K562 (cell line): ENCODE measurements around the gene FASTKD2. TPM values are rescaled to one million over a fixed set of nuclear protein-coding genes. Genes with fewer than 3 reads are reported as not detected.

Experiments used
- ATAC-seq: fragments of 200-7000 bp; cut with Tn5 transposase; 3 replicates; pipeline ENCODE4 v1.9.1; 2020; ENCODE audit warnings: moderate library complexity
- BruUV-seq: library from RNA; stranded (reverse); fragments of 400-500 nt; replicated peaks from 2 replicates; lab custom pipeline; 2021; lab: Mats Ljungman, UMichigan
- CTCF ChIA-PET: fragments of 300-600 bp; formaldehyde crosslinking; extraction: SDS; loops from one replicate; lab custom pipeline; 2021; ENCODE audit warnings: low intra/inter-chr PET ratio; lab: Yijun Ruan, JAX
- POLR2A ChIA-PET: fragments of 300-600, 350-650 bp; sonication (Branson Sonifier 250); formaldehyde crosslinking; extraction: SDS; loops from one replicate; lab custom pipeline; 2021; ENCODE audit warnings: antibody characterized with exemption, inconsistent platforms; lab: Yijun Ruan, JAX
- DNase-seq, 4 experiments: peaks; one replicate each; pipeline versions ENCODE4 v3.0.0 to v3.0.0-alpha.2; 2011 to 2018; ENCODE audit warnings: low spot score in 3 of 4, mixed read lengths in 3 of 4; ENCODE audit errors: extremely low read depth in 1 of 4
- FAIRE-seq: peaks from 2 replicates; lab custom pipeline; 2011; peaks lifted over from hg19 to GRCh38; lab: Jason Lieb, UNC
- H2AFZ ChIP-seq: 2 replicates; pipeline ENCODE4 v1.6.0; 2011; ENCODE audit warnings: low read depth, low read length, control low read depth, inconsistent platforms
- H3K27ac ChIP-seq: fragments of 200-600 bp; 3 replicates; pipeline ENCODE4 v1.8.0; 2011; ENCODE audit warnings: low read depth, mild to moderate bottlenecking, control low read depth, inconsistent platforms, low read length, moderate library complexity, mixed read lengths; ENCODE audit errors: extremely low read depth
- H3K27me3 ChIP-seq, 2 experiments: fragments of 300-600 bp in 1 of 2; 2 replicates in 1 of 2; 3 replicates in 1 of 2; pipeline versions ENCODE4 v1.6.0 to v1.8.0; 2011; ENCODE audit warnings: inconsistent platforms in 2 of 2, low read length in 2 of 2, mild to moderate bottlenecking in 1 of 2, mixed read lengths in 1 of 2, moderate library complexity in 1 of 2; ENCODE audit not compliant: control insufficient read depth in 2 of 2, insufficient read depth in 2 of 2
- H3K36me3 ChIP-seq: fragments of 300-600 bp; 3 replicates; pipeline ENCODE4 v1.8.0; 2011; ENCODE audit warnings: mild to moderate bottlenecking, low read length, inconsistent platforms; ENCODE audit not compliant: control insufficient read depth, insufficient read depth
- H3K4me1 ChIP-seq, 2 experiments: fragments of 200-600 bp in 1 of 2; replicated peaks in 1 of 2; 2 replicates in 1 of 2; 3 replicates in 1 of 2; pipeline versions ENCODE4 v1.5.1 to v1.8.0; 2011; ENCODE audit warnings: inconsistent platforms in 2 of 2, low read length in 2 of 2, mild to moderate bottlenecking in 1 of 2, mixed read lengths in 1 of 2, moderate library complexity in 1 of 2; ENCODE audit not compliant: control insufficient read depth in 2 of 2, insufficient read depth in 2 of 2
- H3K4me2 ChIP-seq: 2 replicates; pipeline ENCODE4 v1.6.1; 2011; ENCODE audit warnings: low read length, control low read depth, inconsistent platforms, mixed read lengths; ENCODE audit not compliant: insufficient read depth
- H3K4me3 ChIP-seq: fragments of 200-600 bp; sonication (generic), shearing (Covaris generic); 2 replicates; pipeline ENCODE4 v1.5.1; 2016; ENCODE audit warnings: control low read depth, inconsistent platforms
- H3K79me2 ChIP-seq: fragments of 200-600 bp; 3 replicates; pipeline ENCODE4 v1.8.0; 2011; ENCODE audit warnings: low read length, inconsistent platforms; ENCODE audit not compliant: control insufficient read depth, insufficient read depth
- H3K9ac ChIP-seq, 2 experiments: 2 replicates each; pipeline versions ENCODE4 v1.6.0 to v1.6.1; 2011; ENCODE audit warnings: low read depth in 2 of 2, low read length in 2 of 2, control low read depth in 1 of 2, inconsistent platforms in 1 of 2, mild to moderate bottlenecking in 1 of 2, mixed read lengths in 1 of 2; ENCODE audit not compliant: insufficient read depth in 1 of 2
- H3K9me1 ChIP-seq: one replicate; pipeline ENCODE4 v1.6.0; 2011; ENCODE audit warnings: inconsistent platforms, mild to moderate bottlenecking, low read length, moderate library complexity; ENCODE audit not compliant: control insufficient read depth, insufficient read depth
- H3K9me3 ChIP-seq: replicated peaks from 2 replicates; pipeline ENCODE4 v1.5.1; 2011; ENCODE audit warnings: low read depth, low read length, inconsistent platforms; ENCODE audit not compliant: control insufficient read depth, insufficient read depth
- H4K20me1 ChIP-seq: replicated peaks from 2 replicates; pipeline ENCODE4 v1.6.1; 2011; ENCODE audit warnings: low read length, inconsistent platforms, mixed read lengths; ENCODE audit not compliant: control insufficient read depth, insufficient read depth
- GABPB1 ChIP-seq: sonication (generic); formaldehyde crosslinking; IDR thresholded peaks from 2 replicates; pipeline ENCODE4 v1.8.0; 2022; ENCODE audit warnings: mild to moderate bottlenecking, missing genetic modification reagents
- HNRNPL ChIP-seq: fragments of 200-400 bp; formaldehyde crosslinking; IDR thresholded peaks from 2 replicates; pipeline ENCODE4 v1.6.1; 2017; ENCODE audit warnings: low read depth, mild to moderate bottlenecking, low read length
- JUN ChIP-seq, 2 experiments: sonication (generic) in 1 of 2; formaldehyde crosslinking in 1 of 2; IDR thresholded peaks; 2 replicates each; pipeline versions ENCODE4 v1.6.1 to v1.8.0; 2012 to 2022; ENCODE audit warnings: borderline replicate concordance in 2 of 2, mild to moderate bottlenecking in 2 of 2, improper control_type of control experiment in 1 of 2, low read depth in 1 of 2, low read length in 1 of 2, missing genetic modification reagents in 1 of 2
- MCM3 ChIP-seq: fragments of 450-650 bp; IDR thresholded peaks from 2 replicates; pipeline ENCODE4 v1.6.1; 2016
- SPI1 ChIP-seq: IDR thresholded peaks from 2 replicates; pipeline ENCODE4 v1.6.1; 2011; ENCODE audit warnings: low read depth, low read length, control low read depth, borderline replicate concordance
- TCF7L2 ChIP-seq: fragments of 150-350 bp; IDR thresholded peaks from 2 replicates; pipeline ENCODE4 v1.6.1; 2016; ENCODE audit warnings: low read depth, mild to moderate bottlenecking, low read length, moderate library complexity
- ZFP36 ChIP-seq: fragments of 150-350 bp; IDR thresholded peaks from 2 replicates; pipeline ENCODE4 v1.6.1; 2018; ENCODE audit warnings: low read length, low read depth; ENCODE audit not compliant: partially characterized antibody
- ZNF324 ChIP-seq: fragments of 250-450 bp; sonication (Bioruptor Pico); IDR thresholded peaks from 2 replicates; pipeline ENCODE4 v1.4.0; 2020; ENCODE audit warnings: mild to moderate bottlenecking
- ZZZ3 ChIP-seq: fragments of 450-650 bp; IDR thresholded peaks from 2 replicates; pipeline ENCODE4 v1.6.1; 2016; ENCODE audit warnings: antibody characterized with exemption, mild to moderate bottlenecking, moderate library complexity
- WGBS: fragments of 100-300 bp; shearing (Covaris generic); methylation state at CpG from one replicate; pipeline ENCODE4 v1.1.6; 2016; ENCODE audit warnings: low coverage, mixed read lengths; ENCODE audit not compliant: insufficient coverage; ENCODE audit errors: missing lambda C conversion rate; 5-methylcytosine and 5-hydroxymethylcytosine counted together
- in situ Hi-C: fragments of 300-500 bp; cut with MboI; formaldehyde crosslinking; loops from 4 replicates; pipeline ENCODE4 v1.15.0; 2018; ENCODE audit warnings: inconsistent platforms, mixed read lengths
- intact Hi-C: fragments of 100-400 bp; cut with micrococcal nuclease; formaldehyde crosslinking; loops from 2 replicates; pipeline ENCODE4 v1.14.2; 2022
- polyA plus RNA-seq, 8 experiments: library from polyadenylated mRNA; depleted of rRNA in 4 of 8; stranded (reverse) in 5 of 8; unstranded in 3 of 8; fragments of >200 nt; fragmentation: Nextera tagmentation in 2 of 8; fragmentation: Illumina TruSeq in 1 of 8; extraction: Ambion mirVana in 2 of 8; extraction: Trizol in 1 of 8; gene quantifications; 2 replicates each; pipeline versions ENCODE4 v1.2.1 to v1.2.3, GENCODE V29; 2011 to 2014; ENCODE audit warnings: inconsistent platforms in 1 of 8, missing spikeins in 1 of 8
- total RNA-seq, 7 experiments: library from RNA; depleted of rRNA in 6 of 7; stranded (reverse); fragments of >200 nt in 6 of 7; fragmentation: Illumina TruSeq in 2 of 7; extraction: Trizol in 2 of 7; gene quantifications; 2 replicates each; pipeline versions ENCODE4 v1.2.1 to v1.2.3, GENCODE V29; 2011 to 2021; ENCODE audit warnings: low replicate concordance in 1 of 7
- TF ChIP-seq, protein P1 (sequence below): IDR thresholded peaks from 2 replicates; pipeline ENCODE4 v1.6.1; 2012; ENCODE audit warnings: low read depth, low read length, improper control_type of control experiment, borderline replicate concordance
- TF ChIP-seq, protein P2 (sequence below): IDR thresholded peaks from 2 replicates; pipeline ENCODE4 v1.6.1; 2011; ENCODE audit warnings: borderline replicate concordance, low read depth, mild to moderate bottlenecking, moderate library complexity, low read length; ENCODE audit not compliant: insufficient read depth, poor library complexity, severe bottlenecking

FASTKD2 gene
- total and polyA plus RNA-seq, 9 of the 15 experiments (the other 6 are each of a cell fraction or from before 2014, with no cell fraction given): 20.8 to 90.6 (median 39.1) TPM

GRCh38 chr2:206837775-206838174 is 72.4 kb downstream of the FASTKD2 start (continued):
- TF ChIP-seq GABPB1 (no peak), ZFP36 (no peak)

GRCh38 chr2:206838690-206839089 is 73.3 kb downstream of the FASTKD2 start:
- H3K27me3 ChIP-seq: no peaks in the 10 kb centered on the region
- CTCF ChIA-PET: no interaction called here
- H3K4me2 ChIP-seq: no peak overlapping the region
- no peaks in the 10 kb centered on the region for H4K20me1 ChIP-seq
- WGBS: 0% methylated on average over 2 of the region's 3 CpGs
- intact Hi-C loops (no loop called here), in situ Hi-C loops (no loop called here)
- ATAC-seq (no peak), FAIRE-seq (no peak), DNase-seq (no peak)
- H3K9me1 ChIP-seq: no peaks in the 10 kb centered on the region
- POLR2A ChIA-PET: no interaction called here
- no peak overlapping the region for H3K4me3 ChIP-seq
- no peaks in the 10 kb centered on the region for H3K79me2 ChIP-seq
- H3K4me1 ChIP-seq: no peaks in the 10 kb centered on the region
- H3K9ac ChIP-seq: no peak overlapping the region
- H3K36me3 ChIP-seq: no peaks in the 10 kb centered on the region
- no peaks in the 10 kb centered on the region for H3K9me3 ChIP-seq
- no peak overlapping the region for H3K27ac ChIP-seq
- TF ChIP-seq TCF7L2 (no peak), MCM3 (no peak), JUN (IDR thresholded peaks at IDR 0.05; ENCODE audit: borderline replicate concordance, low read depth, low read length) (no peak), JUN (CRISPR knock-in tag; IDR thresholded peaks at IDR 0.05; ENCODE audit: borderline replicate concordance) (no peak), SPI1 (no peak), ZNF324 (CRISPR knock-in tag) (no peak), HNRNPL (no peak), ZZZ3 (no peak)
- TF ChIP-seq, protein P1, sequence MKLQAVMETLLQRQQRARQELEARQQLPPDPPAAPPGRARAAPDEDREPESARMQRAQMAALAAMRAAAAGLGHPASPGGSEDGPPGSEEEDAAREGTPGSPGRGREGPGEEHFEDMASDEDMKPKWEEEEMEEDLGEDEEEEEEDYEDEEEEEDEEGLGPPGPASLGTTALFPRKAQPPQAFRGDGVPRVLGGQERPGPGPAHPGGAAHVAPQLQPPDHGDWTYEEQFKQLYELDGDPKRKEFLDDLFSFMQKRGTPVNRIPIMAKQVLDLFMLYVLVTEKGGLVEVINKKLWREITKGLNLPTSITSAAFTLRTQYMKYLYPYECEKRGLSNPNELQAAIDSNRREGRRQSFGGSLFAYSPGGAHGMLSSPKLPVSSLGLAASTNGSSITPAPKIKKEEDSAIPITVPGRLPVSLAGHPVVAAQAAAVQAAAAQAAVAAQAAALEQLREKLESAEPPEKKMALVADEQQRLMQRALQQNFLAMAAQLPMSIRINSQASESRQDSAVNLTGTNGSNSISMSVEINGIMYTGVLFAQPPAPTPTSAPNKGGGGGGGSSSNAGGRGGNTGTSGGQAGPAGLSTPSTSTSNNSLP: no peak
- TF ChIP-seq, protein P2, sequence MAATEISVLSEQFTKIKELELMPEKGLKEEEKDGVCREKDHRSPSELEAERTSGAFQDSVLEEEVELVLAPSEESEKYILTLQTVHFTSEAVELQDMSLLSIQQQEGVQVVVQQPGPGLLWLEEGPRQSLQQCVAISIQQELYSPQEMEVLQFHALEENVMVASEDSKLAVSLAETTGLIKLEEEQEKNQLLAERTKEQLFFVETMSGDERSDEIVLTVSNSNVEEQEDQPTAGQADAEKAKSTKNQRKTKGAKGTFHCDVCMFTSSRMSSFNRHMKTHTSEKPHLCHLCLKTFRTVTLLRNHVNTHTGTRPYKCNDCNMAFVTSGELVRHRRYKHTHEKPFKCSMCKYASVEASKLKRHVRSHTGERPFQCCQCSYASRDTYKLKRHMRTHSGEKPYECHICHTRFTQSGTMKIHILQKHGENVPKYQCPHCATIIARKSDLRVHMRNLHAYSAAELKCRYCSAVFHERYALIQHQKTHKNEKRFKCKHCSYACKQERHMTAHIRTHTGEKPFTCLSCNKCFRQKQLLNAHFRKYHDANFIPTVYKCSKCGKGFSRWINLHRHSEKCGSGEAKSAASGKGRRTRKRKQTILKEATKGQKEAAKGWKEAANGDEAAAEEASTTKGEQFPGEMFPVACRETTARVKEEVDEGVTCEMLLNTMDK: no peak
- H2AFZ ChIP-seq: no peak overlapping the region
- no TSS peak for BruUV-seq
